HG02623 (cell line): ENCODE results near the gene MARS1.
"Not testable (repeated sequence)": the region's sequence is repeated elsewhere in the genome, so short reads cannot be mapped to it uniquely, and the experiment has no call there.

Experiments used
- ATAC-seq: cut with Tn5 transposase; IDR thresholded peaks from one replicate; pipeline ENCODE4 v1.9.1; 2021; ENCODE audit warnings: moderate library complexity; ENCODE audit not compliant: unreplicated experiment

The MARS1 gene

GRCh38 chr12:57489157-57489641 is 1.3 kb downstream of the MARS1 start:
- no peak for ATAC-seq

DNA sequence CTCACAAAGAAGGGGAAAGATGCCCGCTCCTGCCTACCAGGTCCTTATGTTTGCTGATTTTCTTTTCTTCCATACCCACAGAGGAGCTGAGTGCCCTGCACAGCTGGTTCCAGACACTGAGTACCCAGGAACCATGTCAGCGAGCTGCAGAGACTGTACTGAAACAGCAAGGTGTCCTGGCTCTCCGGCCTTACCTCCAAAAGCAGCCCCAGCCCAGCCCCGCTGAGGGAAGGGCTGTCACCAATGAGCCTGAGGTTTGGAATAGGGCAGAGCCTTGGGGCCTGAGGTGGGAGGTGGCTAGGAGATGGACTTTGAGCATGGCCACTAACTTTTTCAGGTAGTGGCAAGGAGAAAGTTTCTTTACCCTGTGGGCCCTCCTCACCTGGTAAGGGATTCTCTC is 2.3 kb downstream of the MARS1 start:
- no peak for ATAC-seq

GRCh38 chr12:57491393-57492280 is 3.8 kb downstream of the MARS1 start:
- ATAC-seq = no peak

GRCh38 chr12:57495051-57495701 is 7.3 kb downstream of the MARS1 start:
- ATAC-seq = not testable (repeated sequence)

DNA sequence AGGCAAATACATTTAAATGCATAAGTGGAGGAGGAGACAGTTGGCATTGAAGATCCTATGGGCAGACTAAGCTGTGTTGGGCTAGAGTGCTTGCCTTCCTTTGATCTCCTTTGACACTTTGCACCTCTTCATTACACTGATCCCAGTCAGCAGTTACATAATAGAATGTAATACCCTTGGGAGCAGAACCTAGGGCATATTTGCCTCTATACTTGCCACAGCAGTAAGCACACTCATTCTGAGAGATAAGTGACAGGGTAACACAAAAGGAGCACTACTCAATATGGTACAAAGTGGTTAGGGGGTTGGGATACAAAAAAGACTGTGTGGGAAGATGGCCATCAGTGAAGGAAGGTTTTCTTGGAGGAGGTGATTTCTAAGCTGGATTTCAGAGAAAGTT is 9.0 kb downstream of the MARS1 start:
- ATAC-seq = no peak

GRCh38 chr12:57497223-57498131 is 9.6 kb downstream of the MARS1 start:
- no peak for ATAC-seq

- no peak for ATAC-seq
Observed at GRCh38 chr12:57498132-57498502, 10.2 kb downstream of the MARS1 start.

DNA sequence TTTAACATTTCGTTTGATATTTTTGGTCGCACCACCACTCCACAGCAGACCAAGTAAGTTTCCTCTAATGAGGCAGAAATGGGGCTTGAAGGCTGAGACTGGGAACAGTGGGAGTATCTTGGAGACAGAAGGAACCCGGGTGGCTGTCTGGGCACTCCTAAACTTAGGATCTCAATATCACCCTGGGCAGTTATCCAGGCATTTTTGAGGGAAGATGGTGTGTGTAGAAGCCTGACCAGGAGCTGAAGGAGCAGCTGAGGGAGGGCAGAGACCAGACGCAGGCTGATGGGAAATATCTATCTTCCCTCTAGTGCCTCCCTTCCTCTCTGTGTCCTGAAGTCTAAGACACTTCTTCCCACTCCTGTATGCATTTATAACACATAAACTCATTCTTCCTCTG is 10.7 kb downstream of the MARS1 start:
- ATAC-seq = no peak

DNA sequence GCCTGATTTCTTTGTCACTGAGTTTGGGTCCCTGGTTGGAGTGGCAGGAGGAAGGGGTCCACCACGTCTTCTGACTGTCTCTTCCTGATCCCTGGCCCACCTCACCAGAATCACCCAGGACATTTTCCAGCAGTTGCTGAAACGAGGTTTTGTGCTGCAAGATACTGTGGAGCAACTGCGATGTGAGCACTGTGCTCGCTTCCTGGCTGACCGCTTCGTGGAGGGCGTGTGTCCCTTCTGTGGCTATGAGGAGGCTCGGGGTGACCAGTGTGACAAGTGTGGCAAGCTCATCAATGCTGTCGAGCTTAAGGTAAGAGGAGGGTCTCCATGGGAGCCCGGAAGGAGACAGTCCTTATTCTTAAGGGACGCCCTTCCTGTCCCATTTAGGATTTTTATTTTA is 12.3 kb downstream of the MARS1 start:
- no peak for ATAC-seq

DNA sequence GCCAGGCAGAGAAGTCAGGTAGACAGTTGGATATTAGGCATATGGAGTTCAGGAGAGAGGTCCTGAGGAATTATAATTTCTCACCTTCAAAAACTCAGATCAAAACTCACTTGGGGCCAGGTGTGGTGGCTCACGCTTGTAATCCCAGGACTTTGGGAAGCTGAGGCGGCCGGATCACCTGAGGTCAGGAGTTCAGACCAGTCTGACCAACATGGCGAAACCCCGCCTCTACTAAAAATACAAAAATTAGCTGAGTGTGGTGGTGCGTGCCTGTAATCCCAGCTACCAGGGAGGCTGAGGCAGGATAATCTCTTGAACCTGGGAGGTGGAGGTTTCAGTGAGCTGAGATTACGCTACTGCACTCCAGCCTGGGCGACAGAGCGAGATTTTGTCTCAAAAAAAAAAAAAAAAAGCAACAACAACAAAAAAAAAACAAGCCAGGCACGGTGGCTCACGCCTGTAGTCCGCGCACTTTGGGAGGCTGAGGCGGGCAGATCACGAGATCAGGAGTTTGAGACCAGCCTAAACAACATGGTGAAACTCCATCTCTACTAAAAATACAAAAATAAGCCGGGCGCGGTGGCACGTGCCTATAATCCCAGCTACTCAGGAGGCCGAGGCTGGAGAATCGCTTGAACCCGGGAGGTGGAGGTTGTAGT is 14.6 kb downstream of the MARS1 start:
- not testable (repeated sequence) for ATAC-seq

- not testable (repeated sequence) for ATAC-seq
Observed at GRCh38 chr12:57506541-57506940, 18.7 kb downstream of the MARS1 start.

- ATAC-seq = not testable (repeated sequence)
Observed at GRCh38 chr12:57507796-57508195, 19.9 kb downstream of the MARS1 start.

DNA sequence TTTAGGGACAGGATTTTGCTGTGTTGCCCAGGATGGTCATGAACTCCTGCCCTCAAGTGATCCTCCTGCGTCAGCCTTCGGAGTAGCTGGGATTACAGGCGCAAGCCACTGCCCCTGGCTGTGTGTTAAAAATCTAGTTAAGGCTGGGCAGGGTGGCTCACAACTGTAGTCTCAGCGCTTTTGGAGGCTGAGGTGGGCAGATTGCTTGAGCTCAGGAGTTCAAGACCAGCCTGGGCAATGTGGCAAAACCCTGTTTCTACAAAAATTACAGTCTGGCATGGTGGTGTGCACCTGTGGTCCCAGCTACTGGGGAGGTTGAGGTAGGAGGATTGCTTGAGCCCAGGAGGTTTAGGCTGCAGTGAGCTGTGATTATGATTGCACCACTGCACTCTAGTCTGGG is 23.3 kb downstream of the MARS1 start:
- ATAC-seq = no peak

DNA sequence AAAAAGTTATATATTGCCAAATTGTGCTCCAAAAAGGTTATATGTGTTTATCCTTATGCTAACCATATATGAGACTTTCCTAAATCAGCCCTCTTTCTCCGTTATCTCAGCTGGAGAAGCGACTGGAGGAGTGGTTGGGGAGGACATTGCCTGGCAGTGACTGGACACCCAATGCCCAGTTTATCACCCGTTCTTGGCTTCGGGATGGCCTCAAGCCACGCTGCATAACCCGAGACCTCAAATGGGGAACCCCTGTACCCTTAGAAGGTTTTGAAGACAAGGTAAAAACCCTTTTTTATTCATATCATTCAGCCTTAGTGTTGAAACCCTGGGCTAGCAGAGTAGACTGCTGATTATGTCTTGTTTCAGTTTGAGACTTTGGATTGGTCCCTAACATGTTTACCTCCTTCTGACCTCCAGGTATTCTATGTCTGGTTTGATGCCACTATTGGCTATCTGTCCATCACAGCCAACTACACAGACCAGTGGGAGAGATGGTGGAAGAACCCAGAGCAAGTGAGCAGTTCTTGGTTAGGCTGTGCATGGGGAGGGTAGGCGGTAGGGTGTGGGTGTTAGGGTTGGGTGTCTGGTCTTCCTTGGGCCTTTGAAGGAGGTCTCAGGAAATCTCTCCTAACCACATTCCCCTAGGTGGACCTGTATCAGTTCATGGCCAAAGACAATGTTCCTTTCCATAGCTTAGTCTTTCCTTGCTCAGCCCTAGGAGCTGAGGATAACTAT is 23.9 kb downstream of the MARS1 start:
- no peak for ATAC-seq

DNA sequence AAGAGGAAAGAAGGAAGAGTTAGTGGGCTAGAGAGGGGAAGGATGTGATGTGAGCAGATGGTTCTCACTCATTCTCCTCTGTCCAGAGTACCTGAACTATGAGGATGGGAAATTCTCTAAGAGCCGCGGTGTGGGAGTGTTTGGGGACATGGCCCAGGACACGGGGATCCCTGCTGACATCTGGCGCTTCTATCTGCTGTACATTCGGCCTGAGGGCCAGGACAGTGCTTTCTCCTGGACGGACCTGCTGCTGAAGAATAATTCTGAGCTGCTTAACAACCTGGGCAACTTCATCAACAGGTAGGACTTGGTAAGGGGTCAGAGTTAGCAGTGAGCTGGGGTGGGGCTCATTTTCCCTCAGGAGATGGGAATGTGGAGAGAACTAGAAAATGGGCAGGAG is 24.8 kb downstream of the MARS1 start:
- no peak for ATAC-seq

GRCh38 chr12:57513266-57513665 is 25.4 kb downstream of the MARS1 start:
- no peak for ATAC-seq

DNA sequence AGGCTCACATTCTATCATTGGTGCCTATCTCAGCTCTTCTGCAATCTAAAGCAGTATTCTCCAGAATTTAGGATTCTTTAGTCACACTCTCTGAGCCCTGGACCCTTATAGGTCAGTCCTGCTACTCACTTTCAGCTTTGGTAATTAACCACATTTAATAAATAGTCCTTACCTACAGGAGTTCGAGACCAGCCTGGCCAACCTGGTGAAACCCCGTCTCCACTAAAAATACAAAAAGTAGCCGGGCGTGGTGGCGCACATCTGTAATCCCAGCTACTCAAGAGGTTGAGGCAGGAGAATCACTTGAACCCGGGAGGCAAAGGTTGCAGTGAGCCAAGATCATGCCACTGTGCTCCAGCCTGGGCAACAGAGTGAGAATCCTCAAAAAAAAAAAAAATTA is 25.8 kb downstream of the MARS1 start:
- ATAC-seq = not testable (repeated sequence)

- not testable (repeated sequence) for ATAC-seq
Observed at GRCh38 chr12:57514246-57514645, 26.4 kb downstream of the MARS1 start.

DNA sequence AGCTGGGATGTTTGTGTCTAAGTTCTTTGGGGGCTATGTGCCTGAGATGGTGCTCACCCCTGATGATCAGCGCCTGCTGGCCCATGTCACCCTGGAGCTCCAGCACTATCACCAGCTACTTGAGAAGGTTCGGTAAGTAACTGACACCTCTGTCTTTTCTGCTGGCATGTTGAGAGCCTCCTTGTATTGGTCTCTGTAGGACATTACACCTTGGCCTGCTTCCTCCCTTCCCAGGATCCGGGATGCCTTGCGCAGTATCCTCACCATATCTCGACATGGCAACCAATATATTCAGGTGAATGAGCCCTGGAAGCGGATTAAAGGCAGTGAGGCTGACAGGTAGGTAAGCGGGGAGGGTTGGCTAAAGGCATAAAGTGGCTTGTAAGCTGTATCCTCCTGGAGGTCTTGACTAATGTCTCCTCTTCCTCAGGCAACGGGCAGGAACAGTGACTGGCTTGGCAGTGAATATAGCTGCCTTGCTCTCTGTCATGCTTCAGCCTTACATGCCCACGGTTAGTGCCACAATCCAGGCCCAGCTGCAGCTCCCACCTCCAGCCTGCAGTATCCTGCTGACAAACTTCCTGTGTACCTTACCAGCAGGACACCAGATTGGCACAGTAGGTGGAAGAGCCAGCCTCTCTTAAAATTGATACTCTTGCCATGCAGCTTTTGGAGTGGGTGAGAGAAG is 27.0 kb downstream of the MARS1 start:
- ATAC-seq = no peak
